Activated naive CD4-positive, alpha-beta T cell treated with Interleukin-2 at 50 U/mL for 16 hours (primary cell): Measurements from ENCODE around the gene PRMT2.
"Not testable (repeated sequence)": the region's sequence is repeated elsewhere in the genome, so short reads cannot be mapped to it uniquely, and the experiment has no call there.

Experiments used
- DNase-seq: peaks from one replicate; pipeline ENCODE4 v3.0.0-alpha.2; 2020

PRMT2 gene

DNA sequence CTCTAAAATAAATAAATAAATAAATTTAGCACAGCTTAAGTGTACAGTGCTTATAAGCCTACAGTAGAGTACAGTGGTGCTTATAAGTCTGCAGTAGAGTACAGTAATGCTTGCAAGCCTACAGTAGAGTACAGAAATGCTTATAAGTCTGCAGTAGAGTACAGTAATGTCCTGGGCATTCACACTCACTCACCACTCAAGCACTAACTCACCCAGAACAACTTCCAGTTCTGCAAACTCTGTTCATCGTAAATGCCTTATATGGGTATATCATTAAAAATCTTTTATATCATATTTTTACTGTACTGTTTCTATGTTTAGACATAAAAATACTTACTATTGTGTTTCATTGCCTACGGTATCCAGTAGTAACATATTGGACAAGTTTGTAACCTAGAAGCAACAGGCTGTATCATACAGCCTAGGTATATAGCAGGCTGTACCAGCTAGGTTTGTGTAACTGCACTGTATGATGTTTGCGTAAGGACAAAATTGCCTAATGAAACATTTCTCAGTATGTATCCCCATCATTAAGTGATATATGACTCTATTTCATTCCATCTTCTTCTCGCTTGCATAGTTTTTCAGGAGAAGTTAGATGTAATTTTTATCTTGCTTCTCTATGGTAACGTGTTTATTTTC is 16.6 kb upstream of the PRMT2 start:
- DNase-seq = no peak

DNA sequence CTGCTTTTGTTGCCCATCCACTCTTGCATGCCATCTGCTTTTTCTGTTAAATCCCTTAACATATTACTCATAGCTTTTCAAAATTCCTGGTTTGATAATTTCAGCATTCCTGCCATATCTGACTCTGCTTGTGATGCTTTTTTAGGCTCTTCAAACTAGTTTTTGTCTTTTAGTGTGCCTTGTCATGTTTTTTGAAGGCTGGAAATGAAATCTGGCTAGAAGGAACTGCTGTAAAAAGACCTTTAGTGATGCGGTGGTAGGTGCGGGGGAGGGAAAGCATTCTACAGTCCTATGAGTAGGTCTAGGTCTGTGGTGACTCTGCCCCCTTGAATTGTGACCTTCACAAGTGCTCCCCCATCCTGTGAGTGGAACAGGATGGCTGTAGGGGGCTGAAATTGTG is 15.6 kb upstream of the PRMT2 start:
- DNase-seq = no peak

DNA sequence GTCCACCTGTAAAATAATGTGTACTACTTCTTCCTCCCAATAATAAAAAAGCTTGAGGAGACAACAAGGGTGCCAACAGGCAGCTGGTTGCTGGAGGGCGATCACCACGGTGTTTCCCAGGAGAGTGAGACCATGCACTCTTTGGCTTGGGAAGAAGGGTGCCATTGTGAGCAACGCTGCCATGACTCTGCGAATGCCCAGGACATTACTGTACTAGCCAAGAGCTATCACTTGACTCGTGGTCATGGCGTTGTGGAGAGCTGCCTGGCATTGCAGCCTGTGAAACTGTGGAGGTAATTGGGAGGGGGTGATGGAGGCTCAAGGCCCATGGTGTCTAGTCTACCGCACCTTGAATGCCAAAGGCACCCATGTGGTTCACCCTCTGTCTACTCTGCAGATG is 14.6 kb upstream of the PRMT2 start:
- no peak for DNase-seq

DNA sequence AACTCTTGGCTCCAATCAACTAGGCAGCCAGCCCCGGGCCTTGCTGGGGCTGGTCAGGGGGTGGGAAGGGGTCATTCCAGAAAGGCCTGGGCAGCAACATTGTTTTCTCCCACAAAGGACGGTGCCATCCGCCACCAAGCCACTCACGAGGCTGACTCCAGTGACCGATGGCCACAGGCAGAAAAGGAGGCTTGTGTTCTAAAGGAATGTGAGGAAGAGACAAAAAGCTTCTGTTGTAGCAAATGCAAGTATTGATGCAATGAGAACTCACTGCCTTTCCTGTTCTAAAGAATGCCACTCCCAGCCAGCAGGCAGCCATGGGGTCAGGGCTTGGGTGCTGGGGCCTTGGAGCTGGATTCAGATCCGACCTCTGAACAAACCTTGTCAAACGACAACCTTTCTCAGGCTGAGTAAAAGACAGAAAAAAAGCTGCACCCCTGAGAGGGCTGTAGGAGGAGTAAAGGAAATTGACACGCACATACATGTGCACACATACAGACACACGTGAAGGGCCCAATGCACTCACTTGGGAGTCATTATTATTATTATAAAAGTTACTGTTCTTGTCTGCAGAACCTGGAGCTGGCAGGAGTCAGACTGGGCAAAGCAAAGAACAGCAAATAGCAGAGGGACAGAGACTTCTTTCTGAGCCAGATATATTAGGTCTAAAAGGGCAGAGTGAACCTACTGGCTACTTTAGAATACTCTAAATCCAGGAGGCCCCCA is 13.9 kb upstream of the PRMT2 start:
- DNase-seq = no peak

DNA sequence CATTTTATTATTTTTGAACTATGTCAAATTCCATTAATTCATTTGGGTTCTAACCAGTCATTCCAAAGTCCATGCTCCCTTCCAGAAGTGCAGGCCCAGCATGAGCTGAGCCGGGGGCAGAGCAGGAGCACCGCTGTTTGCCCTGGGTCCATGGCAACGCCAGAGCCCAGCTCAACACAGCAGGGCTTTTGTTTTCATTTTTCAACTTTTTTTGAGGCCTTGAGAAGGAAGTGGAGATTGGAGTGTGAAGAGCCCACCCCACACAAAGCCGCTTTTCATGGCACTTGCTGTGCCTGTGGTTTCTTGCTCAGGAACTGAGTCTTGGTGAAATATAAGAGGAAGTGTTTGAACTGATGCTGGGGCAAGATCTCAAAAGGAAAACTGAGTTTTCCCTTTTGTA is 13.2 kb upstream of the PRMT2 start:
- no peak for DNase-seq

DNA sequence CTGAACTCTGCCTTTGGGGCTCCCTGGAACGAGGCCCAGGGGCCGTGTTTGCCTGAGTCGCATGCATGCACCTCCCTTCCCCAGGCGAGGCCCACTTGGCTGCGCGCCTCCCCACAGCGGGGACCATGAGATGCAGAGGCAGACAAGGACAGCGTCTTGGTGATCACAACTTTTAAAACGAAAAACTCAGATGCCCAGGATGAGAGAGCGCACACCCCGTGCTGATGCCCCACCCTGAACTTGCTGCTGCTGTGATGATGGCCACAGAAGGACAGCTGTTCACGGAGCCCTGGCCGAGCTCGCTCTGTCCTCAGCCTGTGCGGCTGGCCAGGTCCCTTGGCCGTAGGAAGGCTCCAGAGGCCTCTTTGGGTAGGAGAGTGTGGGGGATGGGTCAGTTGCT is 11.4 kb upstream of the PRMT2 start:
- no peak for DNase-seq

DNA sequence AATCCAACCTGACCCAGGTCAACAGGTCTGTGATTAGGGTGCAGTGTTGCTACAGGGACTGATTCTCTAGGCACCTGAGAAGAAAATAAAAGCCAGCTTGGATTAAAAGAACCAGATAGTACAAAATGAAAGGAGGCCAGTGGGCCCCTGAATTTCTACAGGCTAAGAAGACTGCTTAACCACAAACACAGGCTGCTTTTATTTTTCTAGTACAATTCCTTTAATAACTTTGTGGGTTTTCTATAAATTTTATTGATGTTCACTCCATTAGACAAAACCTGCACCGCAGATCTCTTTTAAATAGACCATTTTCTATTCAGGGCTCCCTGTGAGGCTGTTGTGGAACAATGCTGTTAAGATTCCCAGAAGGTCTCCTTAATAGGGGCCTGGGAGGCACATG is 9.7 kb upstream of the PRMT2 start:
- no peak for DNase-seq

DNA sequence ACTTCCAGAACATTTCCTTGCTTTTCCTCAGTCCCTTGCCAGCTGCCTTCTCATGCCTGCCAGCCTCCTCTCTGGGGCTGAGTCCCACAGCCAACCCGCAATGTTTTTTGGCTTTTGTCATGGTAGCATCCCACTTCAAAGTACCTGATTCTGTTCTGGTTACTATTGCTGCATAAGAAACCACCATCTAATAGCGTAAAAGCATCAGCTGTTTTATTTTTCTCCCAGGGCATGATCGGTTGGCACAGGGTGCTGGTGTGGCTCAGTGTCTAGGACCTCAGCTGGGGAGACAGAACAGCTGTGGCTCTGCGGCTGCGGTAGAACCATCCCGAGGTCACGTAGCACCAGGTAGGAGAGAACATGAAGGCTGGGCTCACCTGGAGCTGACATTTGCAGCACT is 8.9 kb upstream of the PRMT2 start:
- no peak for DNase-seq

DNA sequence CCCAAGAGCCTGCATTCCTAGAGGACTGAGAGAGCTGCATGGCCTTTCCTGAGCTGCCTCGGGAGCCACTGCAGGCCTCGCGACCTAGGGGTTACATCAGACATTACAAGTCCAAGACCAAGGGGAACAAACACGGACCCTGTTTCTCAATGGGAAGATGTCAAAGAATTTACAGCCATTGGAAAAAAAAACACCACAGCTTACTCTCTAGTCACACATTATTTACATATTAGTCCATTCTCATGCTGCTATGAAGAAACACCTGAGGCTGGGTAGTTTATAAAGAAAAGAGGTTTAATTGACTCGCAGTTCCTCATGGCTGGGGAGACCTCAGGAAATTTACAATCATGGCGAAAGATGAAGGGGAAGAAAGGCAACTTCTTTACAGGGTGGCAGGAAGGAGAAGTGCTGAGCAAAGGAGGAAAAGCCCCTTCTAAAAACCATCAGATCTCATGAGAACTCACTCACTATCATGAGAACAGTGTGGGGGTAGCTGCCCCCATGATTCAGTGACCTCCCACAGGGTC is 8.4 kb upstream of the PRMT2 start:
- DNase-seq = no peak

DNA sequence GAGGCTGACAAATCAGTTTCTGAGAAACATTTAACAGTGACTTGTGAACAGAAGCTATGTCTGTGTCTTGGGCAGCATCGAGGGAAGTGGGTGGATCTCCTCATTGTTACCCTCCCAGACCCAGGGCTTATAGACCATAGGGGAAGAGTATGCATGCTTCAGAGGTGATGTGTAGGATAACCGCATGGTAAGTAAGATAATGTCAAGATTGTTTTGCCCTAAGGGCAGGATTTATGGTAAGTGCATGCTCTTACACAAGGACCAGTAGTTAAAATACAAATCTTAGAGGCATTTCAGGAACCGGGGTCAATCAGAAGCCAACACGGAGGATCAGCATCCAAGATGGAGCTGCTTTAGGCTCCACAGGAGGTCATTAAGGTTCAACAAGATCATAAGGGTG is 7.7 kb upstream of the PRMT2 start:
- DNase-seq = no peak

DNA sequence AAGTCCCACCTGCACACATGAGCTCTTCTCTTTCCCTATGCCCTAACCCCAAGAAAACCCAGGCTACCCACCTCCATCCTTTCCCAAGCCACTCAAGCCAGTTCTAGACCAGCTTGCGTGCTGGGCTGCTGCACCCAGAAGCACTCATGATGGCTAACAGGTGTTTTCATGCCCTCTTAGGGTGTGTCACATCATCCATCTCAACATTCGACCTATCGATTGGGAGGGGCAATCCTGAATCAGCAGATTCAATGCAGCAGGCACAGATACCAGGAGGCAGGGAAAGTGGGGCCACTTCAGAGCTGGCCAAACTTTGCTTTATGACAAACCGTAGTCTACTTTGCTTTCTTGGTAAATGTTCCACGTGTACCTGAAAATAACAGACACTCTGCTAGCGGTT is 6.6 kb upstream of the PRMT2 start:
- DNase-seq = no peak

DNA sequence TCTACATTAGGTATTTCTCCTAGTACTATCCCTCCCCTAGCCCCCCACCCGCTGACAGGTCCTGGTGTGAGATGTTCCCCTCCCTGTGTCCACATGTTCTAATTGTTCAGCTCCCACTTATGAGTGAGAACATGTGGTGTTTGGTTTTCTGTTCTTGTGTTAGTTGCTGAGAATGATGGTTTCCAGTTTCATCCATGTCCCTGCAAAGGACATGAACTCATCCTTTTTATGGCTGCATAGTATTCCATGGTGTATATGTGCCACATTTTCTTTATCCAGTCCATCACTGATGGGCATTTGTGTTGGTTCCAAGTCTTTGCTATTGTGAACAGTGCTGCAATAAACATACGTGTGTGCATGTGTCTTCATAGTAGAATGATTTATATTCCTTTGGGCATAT is 4.6 kb upstream of the PRMT2 start:
- not testable (repeated sequence) for DNase-seq

DNA sequence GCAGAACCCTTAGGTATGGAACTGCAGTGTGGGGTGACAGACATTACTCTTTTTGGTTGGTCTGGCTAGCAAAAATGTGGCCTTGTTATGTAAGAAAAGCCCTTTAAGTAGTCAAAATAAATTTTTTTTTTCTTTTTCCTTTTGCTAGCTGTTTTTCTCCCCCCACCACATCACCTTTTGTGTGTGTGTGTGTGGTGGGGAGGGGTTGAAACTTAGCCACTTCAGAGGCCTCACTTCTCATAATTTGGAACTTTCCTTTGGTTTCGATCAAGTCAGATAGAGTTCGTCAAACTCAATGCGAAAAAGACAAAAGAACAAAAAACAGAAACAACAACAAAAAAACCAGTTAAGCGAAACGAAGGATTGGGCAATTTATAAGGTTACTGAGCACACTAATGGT is 1.9 kb upstream of the PRMT2 start:
- no peak for DNase-seq

DNA sequence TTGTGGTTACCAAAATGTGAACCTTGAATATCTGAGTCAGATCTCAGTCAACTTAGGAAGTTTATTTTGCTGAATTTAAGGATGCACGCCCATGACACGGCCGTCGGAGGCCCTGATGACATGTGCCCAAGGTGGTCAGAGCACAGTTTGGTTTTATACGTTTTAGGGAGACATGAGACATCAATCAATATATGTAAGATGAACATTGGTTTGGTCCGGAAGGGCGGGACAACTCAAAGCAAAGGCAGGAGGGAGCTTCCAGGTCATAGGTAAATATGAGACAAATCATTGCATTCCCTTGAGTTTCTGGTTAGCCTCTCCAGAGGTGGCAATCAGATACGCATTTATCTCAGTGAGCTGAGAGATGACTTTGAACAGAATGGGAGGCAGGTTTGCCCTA is 1.0 kb upstream of the PRMT2 start:
- DNase-seq = no peak

DNA sequence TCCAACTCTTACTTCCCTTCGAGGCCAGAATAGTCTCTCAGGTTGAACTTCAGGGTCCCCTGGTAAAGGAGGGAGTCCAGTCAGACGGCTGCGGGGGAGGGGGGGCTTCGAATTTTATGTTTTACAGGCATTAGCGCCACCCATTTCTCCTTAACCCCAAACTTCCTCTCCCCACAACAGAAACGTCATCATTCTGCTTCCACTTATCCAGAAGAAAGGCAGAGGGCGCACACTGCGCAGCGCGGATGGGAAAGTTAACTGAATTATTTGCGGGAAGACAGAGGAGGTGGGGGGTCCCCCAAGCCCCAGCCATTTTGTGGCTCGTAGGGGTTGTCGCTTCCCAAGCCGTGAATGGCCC is 529 bp upstream of the PRMT2 start:
- DNase-seq = no peak

DNA sequence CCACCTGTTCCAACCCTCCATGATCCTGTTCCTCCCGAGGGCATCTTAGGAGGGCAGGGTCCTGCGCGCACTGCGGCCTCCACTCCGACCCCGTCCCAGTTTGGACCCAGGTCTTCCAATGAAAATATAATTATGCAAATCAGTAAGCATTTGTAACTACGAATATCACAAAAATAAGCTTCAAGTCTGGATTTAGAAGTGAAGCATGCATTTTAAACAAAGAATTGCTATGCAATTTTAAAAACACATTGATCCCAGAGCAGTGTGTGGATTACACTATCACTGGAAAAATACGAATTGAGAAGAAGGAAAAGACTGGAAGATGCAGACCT is 673 bp downstream of the PRMT2 start:
- no peak for DNase-seq

DNA sequence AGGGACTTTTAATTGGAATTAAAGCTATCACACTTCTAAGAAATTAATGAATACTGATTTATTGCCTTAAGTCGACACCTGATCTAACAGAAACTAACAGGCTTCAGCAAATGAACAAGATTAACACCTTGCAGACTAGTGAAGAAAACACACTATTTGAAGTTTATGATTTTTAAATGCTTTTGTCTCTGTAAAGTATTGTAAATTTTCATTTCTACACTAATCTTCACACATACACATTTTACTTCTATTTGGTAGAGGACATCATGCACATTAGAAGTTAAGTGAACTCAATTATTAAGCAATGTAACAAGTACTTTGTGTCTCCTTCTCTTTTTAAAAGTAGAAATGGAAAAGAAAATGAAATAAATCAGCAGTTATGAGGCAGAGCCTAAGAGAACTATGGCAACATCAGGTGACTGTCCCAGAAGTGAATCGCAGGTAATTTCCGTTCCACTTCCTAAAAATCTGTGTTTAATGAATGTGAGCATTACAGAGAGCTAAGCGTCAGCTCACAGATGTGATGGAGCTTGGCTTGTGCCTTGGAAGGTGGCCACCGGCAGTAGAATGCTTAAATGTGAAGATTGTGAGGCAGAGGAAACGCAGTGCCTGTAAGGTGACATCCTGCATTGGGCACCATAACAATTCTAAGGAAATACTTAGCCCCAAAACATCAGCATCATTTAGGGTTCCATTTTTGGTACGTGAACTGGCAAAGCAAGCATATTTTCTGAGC is 1.2 kb downstream of the PRMT2 start:
- DNase-seq = no peak

DNA sequence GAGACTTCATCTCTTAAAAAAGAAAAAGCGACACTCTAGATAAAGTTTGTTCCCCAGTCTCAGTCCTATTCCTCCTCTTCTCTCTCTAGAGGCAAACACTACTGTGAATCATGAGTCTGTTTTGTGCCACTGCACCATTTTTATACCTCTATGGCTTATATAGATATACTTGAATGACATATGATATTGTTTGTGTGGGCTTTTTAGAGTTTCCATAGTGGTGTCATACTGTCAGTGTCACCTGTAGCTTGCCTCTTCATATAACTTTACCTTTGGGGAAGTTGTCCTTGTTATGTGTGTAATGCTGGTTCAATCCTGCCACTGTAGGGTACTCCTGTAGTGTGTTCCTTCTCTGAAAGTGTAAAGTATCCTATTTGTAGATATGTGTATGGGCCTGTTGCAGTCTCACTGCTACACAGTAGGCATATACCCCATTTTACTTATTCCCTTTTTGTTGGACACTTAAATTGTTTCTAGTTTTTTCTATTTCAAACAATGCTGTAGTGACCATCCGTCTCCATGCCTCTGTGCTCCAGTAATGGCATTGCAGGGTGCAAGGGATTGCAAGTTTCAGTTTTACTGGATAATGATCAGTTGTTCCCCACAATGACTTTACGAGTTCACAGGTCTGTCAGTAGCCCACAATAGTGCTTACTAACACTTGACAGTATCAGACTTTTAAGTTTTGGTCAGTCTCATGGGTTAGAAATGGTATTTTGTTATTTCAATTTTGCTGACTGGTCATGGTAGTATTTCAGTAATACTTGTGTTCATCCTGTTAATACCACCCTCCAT is 2.7 kb downstream of the PRMT2 start:
- no peak for DNase-seq

DNA sequence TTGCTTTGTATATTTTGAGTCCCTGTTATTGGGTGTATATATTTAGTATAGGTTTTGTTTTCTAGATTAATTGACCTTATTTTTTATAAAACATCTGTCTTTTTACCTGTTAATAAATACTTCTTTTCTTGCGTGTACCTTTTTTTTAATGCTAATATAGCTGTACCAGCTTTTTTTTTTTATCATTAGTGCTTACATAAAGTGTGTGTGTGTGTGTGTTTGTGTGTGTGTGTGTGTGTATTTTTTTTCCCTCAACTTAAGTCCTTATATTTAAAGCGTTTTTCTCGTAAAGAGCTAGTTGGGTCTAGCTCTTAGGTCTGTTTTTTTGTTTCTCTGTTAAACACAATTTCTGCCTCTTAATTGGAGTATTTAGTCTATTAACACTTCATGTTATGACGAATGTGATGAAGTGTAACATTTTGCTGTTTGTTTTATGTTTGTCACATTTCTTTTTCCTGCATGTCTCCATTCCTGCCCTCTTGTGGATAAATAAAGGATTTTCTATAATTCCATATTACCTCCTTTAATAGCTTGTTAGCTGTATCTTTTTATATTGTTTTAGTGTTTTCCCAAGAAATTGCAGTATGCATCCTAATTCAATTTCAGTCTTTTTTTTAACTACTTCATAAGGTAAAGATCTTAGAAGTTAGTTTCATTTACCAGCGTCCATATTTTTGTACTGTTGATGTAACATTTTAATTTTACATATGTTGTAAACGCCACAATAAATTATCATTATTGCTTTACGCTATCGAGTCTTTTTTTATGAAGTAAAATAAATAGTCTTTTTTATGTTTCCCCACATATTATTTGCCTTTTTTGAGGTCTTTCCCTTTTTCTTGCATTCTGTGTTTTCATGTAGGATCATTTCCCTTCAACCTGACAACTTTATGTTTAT is 4.3 kb downstream of the PRMT2 start:
- DNase-seq = no peak

DNA sequence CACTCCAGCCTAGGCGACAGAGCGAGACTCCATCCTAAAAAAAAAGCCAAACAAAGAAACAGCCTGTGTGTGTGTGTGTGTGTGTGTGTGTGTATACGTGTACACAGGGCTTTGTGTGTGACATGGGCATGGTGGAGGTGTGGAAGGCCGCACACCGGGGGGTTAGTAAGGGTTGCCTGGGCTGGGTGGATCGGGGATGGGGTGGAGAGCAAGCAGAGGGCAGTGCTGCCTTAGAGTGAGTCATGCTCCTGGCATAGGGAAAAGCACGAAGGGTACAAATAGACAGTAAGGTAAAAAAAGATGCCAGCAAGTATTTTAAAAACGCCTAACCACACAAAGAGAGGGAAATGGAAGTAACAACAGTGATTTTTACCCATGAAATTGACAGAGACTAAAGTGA is 6.2 kb downstream of the PRMT2 start:
- DNase-seq = no peak

DNA sequence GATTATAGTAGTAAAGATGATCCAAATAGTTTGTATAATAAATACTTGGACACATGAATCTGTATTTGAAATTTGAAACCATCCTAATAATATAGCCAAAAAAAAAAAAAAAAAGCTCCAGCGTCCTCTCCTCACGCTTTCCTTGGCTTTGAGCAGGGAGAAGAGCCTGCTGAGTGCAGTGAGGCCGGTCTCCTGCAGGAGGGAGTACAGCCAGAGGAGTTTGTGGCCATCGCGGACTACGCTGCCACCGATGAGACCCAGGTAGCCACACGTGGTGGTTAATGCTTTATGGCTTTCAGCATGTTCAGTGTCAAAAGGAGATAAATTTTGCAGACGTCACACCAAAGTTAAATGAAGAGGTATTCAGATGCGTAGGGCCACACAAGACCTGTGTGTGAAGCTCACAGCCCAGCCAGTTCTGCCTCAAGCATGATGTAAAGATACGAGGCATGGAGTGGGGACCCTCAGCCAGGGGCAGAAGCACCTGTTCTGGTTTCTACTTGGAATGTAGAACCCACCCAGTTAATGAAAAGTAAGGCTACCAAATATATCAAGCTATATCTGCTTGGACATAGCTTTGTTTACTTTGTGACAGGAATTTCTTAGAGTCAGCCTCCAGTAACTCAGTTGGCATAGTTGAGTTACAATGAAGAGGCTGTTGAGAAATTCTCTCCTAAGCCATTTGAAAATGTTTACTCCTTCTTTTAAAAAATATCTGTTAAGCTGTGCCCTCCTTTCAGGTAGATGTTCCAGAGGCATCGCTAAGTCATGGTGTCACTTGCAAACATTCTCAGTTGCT is 8.1 kb downstream of the PRMT2 start:
- DNase-seq = no peak

DNA sequence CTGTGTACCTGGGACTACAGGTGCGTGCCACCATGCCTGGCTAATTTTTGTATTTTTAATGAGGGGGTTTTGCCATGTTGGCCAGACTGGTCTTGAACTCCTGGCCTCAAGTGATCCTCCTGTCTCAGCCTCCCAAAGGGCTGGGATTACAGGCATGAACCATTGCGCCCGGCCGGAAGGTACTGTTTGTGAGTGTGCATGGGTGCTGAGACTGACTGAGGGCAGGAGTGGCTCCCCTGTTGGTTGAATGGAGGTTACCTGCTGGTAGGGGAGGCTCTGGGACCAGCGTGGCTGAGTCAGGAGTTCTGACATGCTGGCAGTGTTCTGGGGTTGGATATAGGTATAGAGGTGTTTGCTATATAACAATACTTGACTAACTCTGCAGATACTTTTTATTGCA is 10.4 kb downstream of the PRMT2 start:
- DNase-seq = no peak
